Liver (tissue), 9 donors: Measurements from ENCODE around the gene RNASE7. TPM values are rescaled to one million over a fixed set of nuclear protein-coding genes. Genes with fewer than 3 reads are reported as not detected.

ENCODE experiments used
- DNase-seq: peaks from one replicate; pipeline ENCODE4 v3.0.0-alpha.2; 2017; ENCODE audit warnings: low spot score
- H3K27ac ChIP-seq, 2 donors: one replicate each; pipeline ENCODE4 v1.7.0; 2013; ENCODE audit warnings: inconsistent platforms in 2 of 2, low read length in 2 of 2, control low read depth in 1 of 2, low read depth in 1 of 2, mild to moderate bottlenecking in 1 of 2
- H3K27me3 ChIP-seq, 4 donors: one replicate each; pipeline versions ENCODE4 v1.6.1 to v1.7.0; 2013; ENCODE audit warnings: low read length in 3 of 4, inconsistent platforms in 1 of 4, mild to moderate bottlenecking in 1 of 4, moderate library complexity in 1 of 4; ENCODE audit not compliant: control insufficient read depth in 4 of 4, insufficient read depth in 4 of 4
- H3K36me3 ChIP-seq, 4 donors: one replicate each; pipeline versions ENCODE4 v1.6.1 to v1.7.0; 2013; ENCODE audit warnings: low read length in 3 of 4, mild to moderate bottlenecking in 3 of 4, low read depth in 1 of 4, moderate library complexity in 1 of 4; ENCODE audit not compliant: control insufficient read depth in 4 of 4, insufficient read depth in 3 of 4
- H3K4me1 ChIP-seq, 4 donors: one replicate each; pipeline versions ENCODE4 v1.6.1 to v1.7.0; 2013; ENCODE audit warnings: low read length in 3 of 4, mild to moderate bottlenecking in 3 of 4, moderate library complexity in 1 of 4; ENCODE audit not compliant: control insufficient read depth in 4 of 4, insufficient read depth in 4 of 4
- H3K4me3 ChIP-seq, 3 donors: one replicate each; pipeline versions ENCODE4 v1.6.1 to v1.7.0; 2013; ENCODE audit warnings: low read length in 3 of 3, control low read depth in 1 of 3, low read depth in 1 of 3, mild to moderate bottlenecking in 1 of 3
- H3K9ac ChIP-seq, 2 donors: one replicate each; pipeline ENCODE4 v1.7.0; 2013; ENCODE audit warnings: low read length in 2 of 2, mild to moderate bottlenecking in 2 of 2, moderate library complexity in 2 of 2, control low read depth in 1 of 2, low read depth in 1 of 2
- H3K9me3 ChIP-seq, 4 donors: one replicate each; pipeline versions ENCODE4 v1.6.1 to v1.7.0; 2013; ENCODE audit warnings: low read length in 3 of 4; ENCODE audit not compliant: control insufficient read depth in 4 of 4
- CTCF ChIP-seq: fragments of 150-350 bp; IDR thresholded peaks from 2 replicates; pipeline ENCODE4 v1.5.1; 2017; ENCODE audit warnings: improper control_type of control experiment, low read depth, low read length; ENCODE audit not compliant: missing input control
- EGR1 ChIP-seq, 2 donors: IDR thresholded peaks; 2 replicates each; pipeline ENCODE4 v1.6.1; 2016 to 2018; ENCODE audit warnings: antibody characterized with exemption in 2 of 2, low read depth in 2 of 2
- FOXA1 ChIP-seq: IDR thresholded peaks from 2 replicates; pipeline ENCODE4 v1.6.1; 2016; ENCODE audit warnings: antibody characterized with exemption
- HNF4A ChIP-seq, 2 donors: conservative IDR thresholded peaks; 2 replicates each; pipeline ENCODE4 v1.6.1; 2016; ENCODE audit warnings: antibody characterized with exemption in 2 of 2, mild to moderate bottlenecking in 2 of 2
- HNF4G ChIP-seq: IDR thresholded peaks from 2 replicates; pipeline ENCODE4 v1.6.1; 2016; ENCODE audit warnings: antibody characterized with exemption
- JUND ChIP-seq, 2 donors: IDR thresholded peaks; 2 replicates each; pipeline ENCODE4 v1.6.1; 2016; ENCODE audit warnings: antibody characterized with exemption in 2 of 2
- RAD21 ChIP-seq, 2 donors: IDR thresholded peaks; 2 replicates each; pipeline ENCODE4 v1.6.1; 2016; ENCODE audit warnings: antibody characterized with exemption in 2 of 2, mild to moderate bottlenecking in 2 of 2
- RXRA ChIP-seq, 2 donors: IDR thresholded peaks; 2 replicates each; pipeline ENCODE4 v1.6.1; 2017 to 2018; ENCODE audit warnings: antibody characterized with exemption in 2 of 2, mild to moderate bottlenecking in 1 of 2
- SP1 ChIP-seq: IDR thresholded peaks from 2 replicates; pipeline ENCODE4 v1.6.1; 2018; ENCODE audit warnings: antibody characterized with exemption, mild to moderate bottlenecking
- TAF1 ChIP-seq: conservative IDR thresholded peaks from 2 replicates; pipeline ENCODE4 v1.6.1; 2016; ENCODE audit warnings: antibody characterized with exemption, mild to moderate bottlenecking
- YY1 ChIP-seq: IDR thresholded peaks from 2 replicates; pipeline ENCODE4 v1.6.1; 2016; ENCODE audit warnings: antibody characterized with exemption, mild to moderate bottlenecking
- WGBS: extraction: QIAGEN DNeasy Blood & Tissue Kit; methylation state at CpG from one replicate; pipeline ENCODE4 v1.1.7; 2013; 5-methylcytosine and 5-hydroxymethylcytosine counted together
- polyA plus RNA-seq, 2 donors: library from polyadenylated mRNA; stranded (reverse) in 1 of 2; unstranded in 1 of 2; fragments of 200-250 nt in 1 of 2; fragments of >200 nt in 1 of 2; fragmentation: Nextera tagmentation in 1 of 2; extraction: Ambion mirVana in 1 of 2; gene quantifications; one replicate each; pipeline versions ENCODE4 v1.2.1 to v1.2.3, GENCODE V29; 2013 to 2015
- total RNA-seq, 2 donors: library from RNA; depleted of rRNA; stranded (reverse); fragments of >200 nt; gene quantifications; one replicate each; pipeline ENCODE4 v1.2.3, GENCODE V29; 2014
- TF ChIP-seq, protein P1 (sequence below): IDR thresholded peaks from 2 replicates; pipeline ENCODE4 v1.6.1; 2016; ENCODE audit warnings: antibody characterized with exemption
- TF ChIP-seq, protein P2 (sequence below): IDR thresholded peaks from 2 replicates; pipeline ENCODE4 v1.6.1; 2016; ENCODE audit warnings: antibody characterized with exemption
- TF ChIP-seq, protein P3 (sequence below): IDR thresholded peaks from 2 replicates; pipeline ENCODE4 v1.6.1; 2016; ENCODE audit warnings: antibody characterized with exemption, mild to moderate bottlenecking
- donor health status: healthy.
- donor health status: healthy.
- donor health status: healthy.
- donor health status: healthy.
- donor health status: healthy.

The RNASE7 gene
- total and polyA plus RNA-seq, 4 donors, result 0.11 to 0.33 (median 0.12) TPM; not detected in 1

DNA sequence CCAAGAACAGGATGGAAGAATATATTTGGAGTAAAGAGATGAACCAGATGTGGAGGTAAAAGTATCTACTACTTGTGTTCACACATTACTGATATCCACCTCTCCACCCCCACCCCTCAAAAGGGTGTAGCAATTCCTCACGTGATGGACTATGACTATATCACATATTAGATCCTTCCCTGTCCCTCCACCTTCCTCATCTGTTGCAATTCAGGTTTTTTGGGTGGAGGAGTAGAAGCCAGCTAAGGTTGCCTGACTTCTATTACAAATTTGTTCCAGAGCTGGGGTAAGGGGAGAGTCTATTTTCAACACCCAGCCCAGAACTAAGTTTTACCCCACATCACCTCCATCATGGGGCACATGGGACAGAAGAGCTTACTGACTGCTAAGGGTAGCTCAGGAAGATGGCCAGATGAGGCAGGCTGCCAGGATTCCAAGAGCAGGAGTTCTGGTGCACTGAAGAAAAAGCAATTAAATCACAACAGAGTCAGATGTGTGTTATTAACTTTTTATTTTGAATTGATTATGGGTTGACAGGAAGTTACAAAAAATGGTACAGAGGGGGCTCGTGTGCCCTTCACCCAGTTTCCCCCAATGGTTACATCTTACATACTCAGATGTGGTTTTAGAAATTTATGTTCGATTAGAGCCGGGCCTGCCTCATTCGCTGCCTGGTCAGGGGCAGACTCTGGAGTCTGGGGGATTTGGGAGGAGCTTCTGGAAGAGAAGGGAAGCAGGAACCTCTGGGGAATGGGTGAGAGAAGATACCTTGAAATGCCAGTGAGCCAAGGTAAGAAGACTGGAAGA is 9.6 kb upstream of the RNASE7 start:
- no peak overlapping the region for H3K4me3 ChIP-seq
- peaks cover 0 to 3% (median 0%) of the 10 kb centered on the region in 4 donors for H3K4me1 ChIP-seq
- peaks cover 0 to 14% (median 3%) of the 10 kb centered on the region in 4 donors for H3K36me3 ChIP-seq
- H3K9me3 ChIP-seq, result no peaks in the 10 kb centered on the region
- H3K27me3 ChIP-seq, result no peaks in the 10 kb centered on the region
- no peak for DNase-seq
- H3K9ac ChIP-seq, result no peak overlapping the region
- TF ChIP-seq, protein P1, sequence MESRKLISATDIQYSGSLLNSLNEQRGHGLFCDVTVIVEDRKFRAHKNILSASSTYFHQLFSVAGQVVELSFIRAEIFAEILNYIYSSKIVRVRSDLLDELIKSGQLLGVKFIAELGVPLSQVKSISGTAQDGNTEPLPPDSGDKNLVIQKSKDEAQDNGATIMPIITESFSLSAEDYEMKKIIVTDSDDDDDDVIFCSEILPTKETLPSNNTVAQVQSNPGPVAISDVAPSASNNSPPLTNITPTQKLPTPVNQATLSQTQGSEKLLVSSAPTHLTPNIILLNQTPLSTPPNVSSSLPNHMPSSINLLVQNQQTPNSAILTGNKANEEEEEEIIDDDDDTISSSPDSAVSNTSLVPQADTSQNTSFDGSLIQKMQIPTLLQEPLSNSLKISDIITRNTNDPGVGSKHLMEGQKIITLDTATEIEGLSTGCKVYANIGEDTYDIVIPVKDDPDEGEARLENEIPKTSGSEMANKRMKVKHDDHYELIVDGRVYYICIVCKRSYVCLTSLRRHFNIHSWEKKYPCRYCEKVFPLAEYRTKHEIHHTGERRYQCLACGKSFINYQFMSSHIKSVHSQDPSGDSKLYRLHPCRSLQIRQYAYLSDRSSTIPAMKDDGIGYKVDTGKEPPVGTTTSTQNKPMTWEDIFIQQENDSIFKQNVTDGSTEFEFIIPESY, result no peak
- no peak for TF ChIP-seq RAD21 (IDR thresholded peaks at IDR 0.05)
- no peak for TF ChIP-seq SP1
- TF ChIP-seq JUND (IDR thresholded peaks at IDR 0.05), result no peak
- TF ChIP-seq HNF4A (conservative IDR thresholded peaks at IDR 0.05), result no peak
- no peak for TF ChIP-seq RXRA (IDR thresholded peaks at IDR 0.05)
- TF ChIP-seq, protein P2, sequence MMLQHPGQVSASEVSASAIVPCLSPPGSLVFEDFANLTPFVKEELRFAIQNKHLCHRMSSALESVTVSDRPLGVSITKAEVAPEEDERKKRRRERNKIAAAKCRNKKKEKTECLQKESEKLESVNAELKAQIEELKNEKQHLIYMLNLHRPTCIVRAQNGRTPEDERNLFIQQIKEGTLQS, result no peak
- TF ChIP-seq, protein P3, sequence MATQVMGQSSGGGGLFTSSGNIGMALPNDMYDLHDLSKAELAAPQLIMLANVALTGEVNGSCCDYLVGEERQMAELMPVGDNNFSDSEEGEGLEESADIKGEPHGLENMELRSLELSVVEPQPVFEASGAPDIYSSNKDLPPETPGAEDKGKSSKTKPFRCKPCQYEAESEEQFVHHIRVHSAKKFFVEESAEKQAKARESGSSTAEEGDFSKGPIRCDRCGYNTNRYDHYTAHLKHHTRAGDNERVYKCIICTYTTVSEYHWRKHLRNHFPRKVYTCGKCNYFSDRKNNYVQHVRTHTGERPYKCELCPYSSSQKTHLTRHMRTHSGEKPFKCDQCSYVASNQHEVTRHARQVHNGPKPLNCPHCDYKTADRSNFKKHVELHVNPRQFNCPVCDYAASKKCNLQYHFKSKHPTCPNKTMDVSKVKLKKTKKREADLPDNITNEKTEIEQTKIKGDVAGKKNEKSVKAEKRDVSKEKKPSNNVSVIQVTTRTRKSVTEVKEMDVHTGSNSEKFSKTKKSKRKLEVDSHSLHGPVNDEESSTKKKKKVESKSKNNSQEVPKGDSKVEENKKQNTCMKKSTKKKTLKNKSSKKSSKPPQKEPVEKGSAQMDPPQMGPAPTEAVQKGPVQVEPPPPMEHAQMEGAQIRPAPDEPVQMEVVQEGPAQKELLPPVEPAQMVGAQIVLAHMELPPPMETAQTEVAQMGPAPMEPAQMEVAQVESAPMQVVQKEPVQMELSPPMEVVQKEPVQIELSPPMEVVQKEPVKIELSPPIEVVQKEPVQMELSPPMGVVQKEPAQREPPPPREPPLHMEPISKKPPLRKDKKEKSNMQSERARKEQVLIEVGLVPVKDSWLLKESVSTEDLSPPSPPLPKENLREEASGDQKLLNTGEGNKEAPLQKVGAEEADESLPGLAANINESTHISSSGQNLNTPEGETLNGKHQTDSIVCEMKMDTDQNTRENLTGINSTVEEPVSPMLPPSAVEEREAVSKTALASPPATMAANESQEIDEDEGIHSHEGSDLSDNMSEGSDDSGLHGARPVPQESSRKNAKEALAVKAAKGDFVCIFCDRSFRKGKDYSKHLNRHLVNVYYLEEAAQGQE, result no peak
- TF ChIP-seq FOXA1, result no peak
- WGBS, result 89% methylated on average over 5 of the region's 5 CpGs
- no peak overlapping the region for H3K27ac ChIP-seq

DNA sequence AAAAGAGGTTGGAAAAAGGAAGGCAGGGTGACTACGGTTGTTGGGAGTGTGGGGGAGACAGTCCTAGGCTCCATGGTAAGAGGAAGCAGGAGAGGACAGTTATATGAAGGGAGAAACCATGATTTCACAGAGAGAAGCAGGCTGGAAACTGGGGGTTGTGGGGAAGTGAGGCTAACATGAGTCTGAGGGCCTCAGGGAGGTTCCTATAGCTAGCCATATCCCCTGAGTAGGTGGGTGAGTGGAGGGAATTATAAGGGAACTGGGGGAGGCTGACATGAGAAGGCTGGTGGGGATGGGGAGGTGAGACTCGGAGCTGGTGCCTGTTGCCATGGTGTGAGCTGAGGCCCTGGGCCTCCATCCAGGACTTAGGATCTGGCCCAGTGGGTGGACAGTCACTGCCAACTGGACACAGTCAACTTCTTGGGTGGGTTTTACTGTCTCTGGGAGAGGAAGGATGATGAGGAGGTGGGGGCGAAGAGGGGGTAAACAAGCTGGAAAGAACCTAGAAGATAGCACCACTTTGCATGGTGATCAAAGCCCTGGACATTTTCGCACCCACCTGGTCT is 8.9 kb upstream of the RNASE7 start:
- H3K36me3 ChIP-seq, result peaks cover 0 to 14% (median 3%) of the 10 kb centered on the region in 4 donors
- H3K27me3 ChIP-seq, result no peaks in the 10 kb centered on the region

More for the DNA sequence above, 8.9 kb upstream of the RNASE7 start:
- H3K27ac ChIP-seq, result no peak overlapping the region
- H3K9me3 ChIP-seq, result no peaks in the 10 kb centered on the region
- no peak overlapping the region for H3K4me3 ChIP-seq
- 82% methylated on average over 4 of the region's 4 CpGs for WGBS
- DNase-seq, result no peak
- TF ChIP-seq TAF1, result no peak
- TF ChIP-seq YY1, result no peak
- no peak for TF ChIP-seq RXRA (IDR thresholded peaks at IDR 0.05)
- no peak for TF ChIP-seq EGR1 (IDR thresholded peaks at IDR 0.05; ENCODE audit: low read depth in 2 of 2)
- TF ChIP-seq CTCF, result no peak
- TF ChIP-seq HNF4G, result no peak
- TF ChIP-seq, protein P2, result no peak
- TF ChIP-seq, protein P1, result no peak
- TF ChIP-seq FOXA1, result no peak
- TF ChIP-seq HNF4A (conservative IDR thresholded peaks at IDR 0.05), result no peak
- TF ChIP-seq SP1, result no peak
- TF ChIP-seq, protein P3, result no peak
- no peak overlapping the region for H3K9ac ChIP-seq
- peaks cover 0 to 10% (median 3%) of the 10 kb centered on the region in 4 donors for H3K4me1 ChIP-seq
